Astrocyte (in vitro differentiated cells and primary cell): ENCODE measurements around the gene ANKRD34A.

Experiments used
- CTCF ChIP-seq: IDR thresholded peaks from 2 replicates; pipeline ENCODE4 v1.5.1; 2011; ENCODE audit warnings: low read depth, mild to moderate bottlenecking, inconsistent platforms, low read length, moderate library complexity; ENCODE audit not compliant: insufficient read depth
- EZH2 ChIP-seq: IDR thresholded peaks from 2 replicates; pipeline ENCODE4 v1.6.1; 2012; ENCODE audit warnings: mild to moderate bottlenecking, low read length, inconsistent platforms; ENCODE audit not compliant: insufficient read depth

- TF ChIP-seq CTCF = no peak
- TF ChIP-seq EZH2 = no peak
These were observed 4.4 kb downstream of the ANKRD34A start for GRCh38 chr1:145959957-145960467.
